Endodermal cell (in vitro differentiated cells): ENCODE results near the gene ZBTB1. TPM values are rescaled to one million over a fixed set of nuclear protein-coding genes. Genes with fewer than 3 reads are reported as not detected.
A peak's percentile ranks its signal among the peaks of the same experiment; 100 is the strongest.

Experiments
- DNase-seq: peaks from one replicate; pipeline ENCODE4 v3.0.0-alpha.2; 2017
- H3K27ac ChIP-seq: 2 replicates; pipeline ENCODE4 v1.5.1; 2013; ENCODE audit warnings: mild to moderate bottlenecking, low read depth, low read length, moderate library complexity
- H3K27me3 ChIP-seq: 2 replicates; pipeline ENCODE4 v1.6.1; 2013; ENCODE audit warnings: mild to moderate bottlenecking, low read length, moderate library complexity; ENCODE audit not compliant: insufficient read depth, control insufficient read depth, poor library complexity, severe bottlenecking
- H3K36me3 ChIP-seq: 2 replicates; pipeline ENCODE4 v1.7.0; 2013; ENCODE audit warnings: mild to moderate bottlenecking, low read length, moderate library complexity; ENCODE audit not compliant: control insufficient read depth, insufficient read depth
- H3K4me1 ChIP-seq: one replicate; pipeline ENCODE4 v1.7.0; 2013; ENCODE audit warnings: low read length; ENCODE audit not compliant: control insufficient read depth, insufficient read depth
- H3K4me3 ChIP-seq: 2 replicates; pipeline ENCODE4 v1.5.1; 2013; ENCODE audit warnings: mild to moderate bottlenecking, low read length, moderate library complexity
- H3K9ac ChIP-seq: 2 replicates; pipeline ENCODE4 v1.6.1; 2013; ENCODE audit warnings: mild to moderate bottlenecking, low read length, moderate library complexity; ENCODE audit not compliant: poor library complexity, severe bottlenecking; ENCODE audit errors: extremely low read depth
- H3K9me3 ChIP-seq: 2 replicates; pipeline ENCODE4 v1.6.1; 2013; ENCODE audit warnings: mild to moderate bottlenecking, low read length, moderate library complexity; ENCODE audit not compliant: control insufficient read depth
- H3K27ac Mint-ChIP-seq: 2 replicates; pipeline ENCODE4 v1.8.0; 2020; ENCODE audit warnings: mixed read lengths
- H3K27me3 Mint-ChIP-seq: 2 replicates; pipeline ENCODE4 v1.8.0; 2021; ENCODE audit warnings: mild to moderate bottlenecking, mixed read lengths; ENCODE audit not compliant: insufficient read depth
- H3K36me3 Mint-ChIP-seq: 2 replicates; pipeline ENCODE4 v1.8.0; 2020; ENCODE audit warnings: low read depth, mixed read lengths
- H3K4me1 Mint-ChIP-seq: 2 replicates; pipeline ENCODE4 v1.8.0; 2020; ENCODE audit warnings: mixed read lengths
- H3K4me3 Mint-ChIP-seq: 2 replicates; pipeline ENCODE4 v1.8.0; 2020; ENCODE audit warnings: mild to moderate bottlenecking, moderate library complexity, mixed read lengths
- H3K9me3 Mint-ChIP-seq: 2 replicates; pipeline ENCODE4 v1.8.0; 2020; ENCODE audit warnings: mild to moderate bottlenecking, mixed read lengths
- CTCF ChIP-seq: fragments of 200-600 bp; sonication (generic); conservative IDR thresholded peaks from 2 replicates; pipeline ENCODE4 v1.5.0; 2021; ENCODE audit warnings: antibody characterized with exemption, mild to moderate bottlenecking
- WGBS, 2 experiments: methylation state at CpG; one replicate each; pipeline versions ENCODE4 v1.1.5 to v1.1.7; 2013; ENCODE audit warnings: missing lambda C conversion rate in 2 of 2, mixed read lengths in 1 of 2; ENCODE audit not compliant: insufficient coverage in 1 of 2, insufficient read length in 1 of 2; 5-methylcytosine and 5-hydroxymethylcytosine counted together
- total RNA-seq, 2 donors: library from RNA; stranded (reverse); fragmentation: NEBNext Ultra II Directional in 1 of 2; extraction: Animal tissue kit (Norgen Biotek cat#: 25700) in 1 of 2; gene quantifications; 2 replicates in 1 of 2; 3 replicates in 1 of 2; pipeline ENCODE4 v1.2.1, GENCODE V29; 2021

The ZBTB1 gene
- total RNA-seq, 2 donors from 2014 or later: 31.0 to 32.4 TPM

- H3K27me3 ChIP-seq: no peaks in the 10 kb centered on the region
- H3K27ac ChIP-seq: no peak overlapping the region
- DNase-seq: no peak
- Mint-ChIP-seq H3K27me3 (no peaks in the 10 kb centered on the region), H3K36me3 (peaks cover 4% of the 10 kb centered on the region), H3K4me3 (no peak overlapping the region), H3K9me3 (no peaks in the 10 kb centered on the region), H3K4me1 (no peaks in the 10 kb centered on the region), H3K27ac (no peak overlapping the region)
- no peaks in the 10 kb centered on the region for H3K36me3 ChIP-seq
- no peak for TF ChIP-seq CTCF
- no peaks in the 10 kb centered on the region for H3K4me1 ChIP-seq
- 91 to 95% methylated on average over 8 of the region's 8 CpGs for WGBS, 2 experiments
- H3K9me3 ChIP-seq: no peaks in the 10 kb centered on the region
- no peak overlapping the region for H3K9ac ChIP-seq
- H3K4me3 ChIP-seq: no peak overlapping the region
These were observed 28.1 kb upstream of the ZBTB1 start for GRCh38 chr14:64476438-64476837.

GRCh38 chr14:64478634-64479250 is 25.8 kb upstream of the ZBTB1 start:
- no peaks in the 10 kb centered on the region for H3K27me3 ChIP-seq
- H3K9me3 Mint-ChIP-seq: no peaks in the 10 kb centered on the region
- no peaks in the 10 kb centered on the region for H3K4me1 Mint-ChIP-seq
- H3K9ac ChIP-seq: no peak overlapping the region
- H3K4me3 Mint-ChIP-seq: no peak overlapping the region
- DNase-seq: no peak
- H3K27ac ChIP-seq: no peak overlapping the region
- peaks cover 9% of the 10 kb centered on the region for H3K36me3 Mint-ChIP-seq
- no peaks in the 10 kb centered on the region for H3K9me3 ChIP-seq
- peaks cover 4% of the 10 kb centered on the region for H3K36me3 ChIP-seq
- H3K4me3 ChIP-seq: no peak overlapping the region
- peak; percentile 56 for TF ChIP-seq CTCF
- H3K4me1 ChIP-seq: no peaks in the 10 kb centered on the region
- no peak overlapping the region for H3K27ac Mint-ChIP-seq
- no peaks in the 10 kb centered on the region for H3K27me3 Mint-ChIP-seq

- H3K4me3 ChIP-seq: no peak overlapping the region
- H3K9me3 ChIP-seq: no peaks in the 10 kb centered on the region
- H3K4me1 ChIP-seq: no peaks in the 10 kb centered on the region
- no peak for DNase-seq
- H3K27me3 Mint-ChIP-seq: no peaks in the 10 kb centered on the region
- no peaks in the 10 kb centered on the region for H3K9me3 Mint-ChIP-seq
- 95 to 96% methylated on average over 3 to 5 of the region's 5 CpGs for WGBS, 2 experiments
- no peak overlapping the region for H3K9ac ChIP-seq
- H3K36me3 ChIP-seq: peaks cover 28% of the 10 kb centered on the region
- no peak overlapping the region for H3K27ac ChIP-seq
- H3K36me3 Mint-ChIP-seq: peaks cover 42% of the 10 kb centered on the region
- H3K4me1 Mint-ChIP-seq: peaks cover 8% of the 10 kb centered on the region
- TF ChIP-seq CTCF: no peak
- no peaks in the 10 kb centered on the region for H3K27me3 ChIP-seq
- no peak overlapping the region for H3K27ac Mint-ChIP-seq
- H3K4me3 Mint-ChIP-seq: no peak overlapping the region
These were observed 15.9 kb upstream of the ZBTB1 start for GRCh38 chr14:64488590-64489099.
